A673 (cell line): ENCODE measurements around the gene MET. TPM values are rescaled to one million over a fixed set of nuclear protein-coding genes. Genes with fewer than 3 reads are reported as not detected.

Experiments used
- BruUV-seq: library from RNA; stranded (reverse); fragments of 400-500 nt; replicated peaks from 2 replicates; lab custom pipeline; 2021; lab: Mats Ljungman, UMichigan
- CTCF ChIA-PET: fragments of 300-600 bp; sonication (Branson Sonifier 250); formaldehyde crosslinking; loops from one replicate; lab custom pipeline; 2022; ENCODE audit warnings: antibody characterized with exemption; lab: Charles Lee
- POLR2A ChIA-PET: fragments of 300-600 bp; sonication (Branson Sonifier 250); formaldehyde crosslinking; loops from one replicate; lab custom pipeline; 2022; ENCODE audit warnings: antibody characterized with exemption; ENCODE audit not compliant: low non-redundant PET; lab: Charles Lee
- DNase-seq: peaks from one replicate; pipeline ENCODE4 v3.0.0-alpha.2; 2015; ENCODE audit warnings: low spot score
- H3K27ac ChIP-seq: fragments of 200-600 bp; sonication (generic); 2 replicates; pipeline ENCODE4 v1.5.1; 2016; ENCODE audit warnings: mixed run types, low read depth, mild to moderate bottlenecking, mixed read lengths, antibody characterized with exemption, low read length; ENCODE audit not compliant: poor library complexity, severe bottlenecking
- H3K27me3 ChIP-seq: fragments of 200-600 bp; sonication (generic); replicated peaks from 2 replicates; pipeline ENCODE4 v1.6.1; 2017; ENCODE audit warnings: mixed run types, low read depth, mild to moderate bottlenecking, mixed read lengths, antibody characterized with exemption, low read length; ENCODE audit not compliant: insufficient read depth, poor library complexity
- H3K36me3 ChIP-seq: fragments of 200-600 bp; sonication (generic); 2 replicates; pipeline ENCODE4 v1.6.1; 2016; ENCODE audit warnings: mixed run types, mild to moderate bottlenecking, mixed read lengths, antibody characterized with exemption, low read length; ENCODE audit not compliant: insufficient read depth, poor library complexity, severe bottlenecking
- H3K4me1 ChIP-seq: fragments of 200-600 bp; sonication (generic); 2 replicates; pipeline ENCODE4 v1.6.1; 2017; ENCODE audit warnings: mixed run types, mild to moderate bottlenecking, mixed read lengths, antibody characterized with exemption, low read length; ENCODE audit not compliant: insufficient read depth, poor library complexity, severe bottlenecking
- H3K4me3 ChIP-seq: fragments of 200-600 bp; sonication (generic); 2 replicates; pipeline ENCODE4 v1.5.1; 2016; ENCODE audit warnings: low read depth, mixed run types, mild to moderate bottlenecking, mixed read lengths, low read length; ENCODE audit not compliant: poor library complexity, severe bottlenecking
- H3K9me3 ChIP-seq: fragments of 200-600 bp; sonication (generic); 2 replicates; pipeline ENCODE4 v1.6.1; 2016; ENCODE audit warnings: mixed run types, low read depth, mild to moderate bottlenecking, mixed read lengths, antibody characterized with exemption, low read length; ENCODE audit not compliant: poor library complexity, severe bottlenecking
- CTCF ChIP-seq: fragments of 300-800, 200-600 bp; sonication (generic); conservative IDR thresholded peaks from 2 replicates; pipeline ENCODE4 v1.5.1; 2017; ENCODE audit warnings: low read depth, mild to moderate bottlenecking, antibody characterized with exemption, low read length, moderate library complexity, mixed read lengths
- EZH2 ChIP-seq: fragments of 200-600 bp; sonication (generic); IDR thresholded peaks from 2 replicates; pipeline ENCODE4 v1.6.1; 2017; ENCODE audit warnings: borderline replicate concordance, low read depth, mild to moderate bottlenecking, mixed read lengths, antibody characterized with exemption, low read length; ENCODE audit not compliant: poor library complexity, severe bottlenecking
- intact Hi-C: fragments of 100-400 bp; cut with micrococcal nuclease; formaldehyde crosslinking; loops from one replicate; pipeline ENCODE4 v1.10.0; 2022; ENCODE audit not compliant: unreplicated experiment
- total RNA-seq: library from RNA; stranded (reverse); gene quantifications from 2 replicates; pipeline ENCODE4 v1.2.3, GENCODE V29; 2021

The MET gene
- total RNA-seq, 1 experiment from 2014 or later, result 6.8 TPM

GRCh38 chr7:116689790-116690259 is 17.8 kb downstream of the MET start:
- CTCF ChIA-PET, result no interaction called here
- DNase-seq, result no peak
- H3K4me1 ChIP-seq, result peaks cover 5% of the 10 kb centered on the region

GRCh38 chr7:116691664-116692063 is 19.7 kb downstream of the MET start:
- no peak overlapping the region for H3K4me3 ChIP-seq
- CTCF ChIA-PET, result no interaction called here

More at GRCh38 chr7:116689790-116690259, 17.8 kb downstream of the MET start:
- intact Hi-C loops, result no loop called here
- no peaks in the 10 kb centered on the region for H3K36me3 ChIP-seq
- H3K27ac ChIP-seq, result no peak overlapping the region
- TF ChIP-seq CTCF (no peak), EZH2 (no peak)
- no peak overlapping the region for H3K4me3 ChIP-seq
- H3K9me3 ChIP-seq, result no peaks in the 10 kb centered on the region
- H3K27me3 ChIP-seq, result no peaks in the 10 kb centered on the region
- BruUV-seq, result no TSS peak
- POLR2A ChIA-PET, result no interaction called here

GRCh38 chr7:116692401-116693308 is 20.7 kb downstream of the MET start:
- H3K27me3 ChIP-seq, result no peaks in the 10 kb centered on the region
- no TSS peak for BruUV-seq
- no peak for DNase-seq
- intact Hi-C loops, result no loop called here
- H3K36me3 ChIP-seq, result no peaks in the 10 kb centered on the region
- no peak for TF ChIP-seq EZH2
- TF ChIP-seq CTCF, result no peak
- H3K27ac ChIP-seq, result no peak overlapping the region
- no peaks in the 10 kb centered on the region for H3K9me3 ChIP-seq
- ChIA-PET POLR2A (no interaction called here), CTCF (no interaction called here)
- H3K4me3 ChIP-seq, result no peak overlapping the region
- peaks cover 5% of the 10 kb centered on the region for H3K4me1 ChIP-seq

More at GRCh38 chr7:116691664-116692063, 19.7 kb downstream of the MET start:
- no peak for TF ChIP-seq CTCF
- no peak for TF ChIP-seq EZH2
- no peaks in the 10 kb centered on the region for H3K9me3 ChIP-seq
- peaks cover 5% of the 10 kb centered on the region for H3K4me1 ChIP-seq
- H3K27ac ChIP-seq, result no peak overlapping the region
- intact Hi-C loops, result no loop called here
- H3K36me3 ChIP-seq, result no peaks in the 10 kb centered on the region
- no peak for DNase-seq
- POLR2A ChIA-PET, result no interaction called here
- H3K27me3 ChIP-seq, result no peaks in the 10 kb centered on the region
- BruUV-seq, result no TSS peak
